ENCODE data around the gene BFSP2. TPM values are rescaled to one million over a fixed set of nuclear protein-coding genes. Genes with fewer than 3 reads are reported as not detected.

The BFSP2 gene
- total and polyA plus RNA-seq, 2 of the 13 experiments (the other 11 are each of a cell fraction or from before 2014, with no cell fraction given) = not detected

DNA sequence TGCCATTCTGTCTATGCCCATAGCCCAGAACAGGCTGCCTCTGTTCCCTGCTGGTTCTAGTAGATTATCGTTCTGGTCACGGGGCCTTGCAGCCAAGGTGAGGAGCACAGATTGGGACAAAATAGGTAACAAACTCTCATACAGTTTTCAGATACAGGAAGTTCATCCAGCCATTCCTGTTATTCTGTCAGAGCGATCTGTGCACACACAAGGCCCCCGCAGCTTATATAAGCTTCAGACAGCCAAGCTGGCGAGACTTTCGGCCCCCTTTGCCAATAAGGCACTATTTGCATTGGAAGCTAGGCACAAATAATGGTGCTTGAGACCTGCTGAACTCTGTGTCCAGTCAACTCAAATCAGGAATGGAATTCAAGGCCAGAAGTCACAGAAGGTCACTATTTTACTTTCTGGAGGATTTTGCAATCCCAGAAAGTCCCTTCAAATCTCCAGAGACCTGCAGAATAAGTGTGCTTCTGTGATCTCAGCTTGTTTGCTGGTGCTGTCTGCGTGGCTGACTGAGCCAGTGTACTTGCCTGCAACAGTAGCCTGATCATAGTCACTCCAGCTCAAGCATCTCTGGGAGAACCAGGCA is 69.4 kb downstream of the BFSP2 start (continued):
- TF ChIP-seq, protein P1, sequence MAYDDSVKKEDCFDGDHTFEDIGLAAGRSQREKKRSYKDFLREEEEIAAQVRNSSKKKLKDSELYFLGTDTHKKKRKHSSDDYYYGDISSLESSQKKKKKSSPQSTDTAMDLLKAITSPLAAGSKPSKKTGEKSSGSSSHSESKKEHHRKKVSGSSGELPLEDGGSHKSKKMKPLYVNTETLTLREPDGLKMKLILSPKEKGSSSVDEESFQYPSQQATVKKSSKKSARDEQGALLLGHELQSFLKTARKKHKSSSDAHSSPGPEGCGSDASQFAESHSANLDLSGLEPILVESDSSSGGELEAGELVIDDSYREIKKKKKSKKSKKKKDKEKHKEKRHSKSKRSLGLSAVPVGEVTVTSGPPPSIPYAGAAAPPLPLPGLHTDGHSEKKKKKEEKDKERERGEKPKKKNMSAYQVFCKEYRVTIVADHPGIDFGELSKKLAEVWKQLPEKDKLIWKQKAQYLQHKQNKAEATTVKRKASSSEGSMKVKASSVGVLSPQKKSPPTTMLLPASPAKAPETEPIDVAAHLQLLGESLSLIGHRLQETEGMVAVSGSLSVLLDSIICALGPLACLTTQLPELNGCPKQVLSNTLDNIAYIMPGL (CRISPR knock-in tag; IDR thresholded peaks at IDR 0.05; ENCODE audit: borderline replicate concordance in 1 of 2, low read depth in 1 of 2) = no peak
- 0 out of 2 replicates have a peak, but pooled peaks have one; percentile 63 for TF ChIP-seq ZNF264 (CRISPR knock-in tag; IDR thresholded peaks at IDR 0.05)
- no peak for TF ChIP-seq ZNF7 (CRISPR knock-in tag; IDR thresholded peaks at IDR 0.05)
- TF ChIP-seq NAIF1 (CRISPR knock-in tag; IDR thresholded peaks at IDR 0.05; ENCODE audit: borderline replicate concordance) = no peak
- no peak for TF ChIP-seq HNF1A (IDR thresholded peaks at IDR 0.05; ENCODE audit: low read depth)
- TF ChIP-seq HNF1A (CRISPR knock-in tag; IDR thresholded peaks at IDR 0.05; ENCODE audit: borderline replicate concordance) = peak; percentile 39; the same call in 1 of the 2 replicates
- no peak for TF ChIP-seq SIX4 (CRISPR knock-in tag; IDR thresholded peaks at IDR 0.05)
- TF ChIP-seq ZNF207 (IDR thresholded peaks at IDR 0.05; ENCODE audit: borderline replicate concordance) = no peak
- no peak; the same call in 1 of the 2 replicates for TF ChIP-seq ATF1 (CRISPR knock-in tag; IDR thresholded peaks at IDR 0.05)
- TF ChIP-seq PPARG (CRISPR knock-in tag; conservative IDR thresholded peaks at IDR 0.05) = peak; percentile 75; the same call in 1 of the 2 replicates
- TF ChIP-seq ZNF639 (CRISPR knock-in tag; conservative IDR thresholded peaks at IDR 0.05) = no peak
- no peak for TF ChIP-seq ZNF124 (CRISPR knock-in tag; IDR thresholded peaks at IDR 0.05)
- peak; percentile 95 for TF ChIP-seq RARA (CRISPR knock-in tag; IDR thresholded peaks at IDR 0.05)
- peak; percentile 32; the same call in 1 of the 3 replicates for TF ChIP-seq MXI1 (IDR thresholded peaks at IDR 0.05; ENCODE audit: borderline replicate concordance, low read depth, low read length)
- peak; percentile 43 for TF ChIP-seq MED8 (CRISPR knock-in tag; IDR thresholded peaks at IDR 0.05; ENCODE audit: insufficient replicate concordance)
- TF ChIP-seq PRPF4 (IDR thresholded peaks at IDR 0.05; ENCODE audit: low read depth, low read length, poor library complexity, severe bottlenecking) = no peak
- TF ChIP-seq FOXP1 (IDR thresholded peaks at IDR 0.05) = no peak
- TF ChIP-seq FOXP1 (CRISPR knock-in tag; IDR thresholded peaks at IDR 0.05) = peak; percentile 64; the same call in 1 of the 2 replicates
- TF ChIP-seq FOSL2 (CRISPR knock-in tag; IDR thresholded peaks at IDR 0.05) = peak; percentile 13; the same call in 1 of the 2 replicates
- no peak for TF ChIP-seq RNF2 (conservative IDR thresholded peaks at IDR 0.05; ENCODE audit: low read depth)
- no peak for TF ChIP-seq ZNF770 (CRISPR knock-in tag; IDR thresholded peaks at IDR 0.05)
